NK-92 treated with Interleukin-12 subunit alpha and Interleukin-12 subunit beta, amount 100 ng/mL, for 24 hours (cell line): ENCODE data around the gene SULT1C2.
"Not testable (repeated sequence)": the region's sequence is repeated elsewhere in the genome, so short reads cannot be mapped to it uniquely, and the experiment has no call there.

Experiments used
- DNase-seq: peaks from one replicate; lab custom pipeline; 2025; lab: John Stamatoyannopoulos, UW

SULT1C2 gene

DNA sequence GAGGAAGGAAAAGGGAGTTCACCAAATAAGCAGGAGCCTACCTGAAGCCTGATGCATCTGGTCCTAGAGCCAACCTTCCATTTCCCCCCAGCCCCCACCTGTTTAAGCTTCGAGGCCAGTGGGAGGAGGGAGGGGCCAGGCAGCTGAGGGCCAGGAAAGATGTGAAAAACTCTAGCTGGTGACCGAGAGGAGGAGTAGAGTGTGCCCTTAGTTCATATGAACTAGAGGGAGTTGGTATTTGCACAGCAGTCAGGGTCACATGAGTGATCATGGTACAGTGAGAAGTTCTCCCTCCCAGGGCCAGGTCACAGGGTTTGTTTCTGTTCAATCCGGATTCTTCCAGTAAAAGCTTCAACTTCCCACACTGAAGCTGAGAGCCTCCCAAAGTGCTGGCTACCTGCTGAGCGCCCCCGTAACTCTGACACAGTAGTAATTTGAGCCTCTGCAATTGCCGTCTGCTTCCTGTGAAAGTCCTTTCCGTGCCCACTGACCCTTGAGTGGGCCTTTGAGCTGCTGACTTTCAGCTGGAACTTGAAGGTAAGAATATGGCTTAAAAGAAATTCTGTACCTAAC, at the start of gene SULT1C2:
SULT1C2 (plus strand) TSS at position 362 of the 573 bp plus-strand sequence. CDS start 4,773 bp downstream, outside the sequence.
- DNase-seq, result no peak

DNA sequence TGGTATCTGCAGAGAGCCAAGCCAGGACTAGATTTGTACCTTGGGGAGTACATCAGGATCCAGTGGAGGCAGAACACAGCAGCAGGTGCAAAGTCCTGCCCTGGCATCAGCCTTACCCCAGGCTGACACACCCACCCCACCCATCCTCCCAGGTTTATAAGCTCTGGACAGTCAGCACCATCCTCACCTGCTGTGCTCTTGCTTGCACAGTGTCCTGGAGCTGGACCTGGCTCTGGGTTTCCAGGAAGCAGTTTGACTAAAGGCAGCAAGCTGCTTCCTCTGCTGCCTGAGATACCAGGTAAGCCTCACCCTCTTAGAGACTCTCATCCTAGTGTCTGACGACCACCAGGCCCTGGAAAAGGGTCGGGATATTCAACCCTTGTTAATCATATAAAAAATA, 48.9 kb upstream of the SULT1C2 start, which contains the start of gene SULT1C3:
SULT1C3 (plus strand) TSS at position 183 of the 400 bp plus-strand sequence. CDS start 7,227 bp downstream, outside the sequence.
- no peak for DNase-seq

DNA sequence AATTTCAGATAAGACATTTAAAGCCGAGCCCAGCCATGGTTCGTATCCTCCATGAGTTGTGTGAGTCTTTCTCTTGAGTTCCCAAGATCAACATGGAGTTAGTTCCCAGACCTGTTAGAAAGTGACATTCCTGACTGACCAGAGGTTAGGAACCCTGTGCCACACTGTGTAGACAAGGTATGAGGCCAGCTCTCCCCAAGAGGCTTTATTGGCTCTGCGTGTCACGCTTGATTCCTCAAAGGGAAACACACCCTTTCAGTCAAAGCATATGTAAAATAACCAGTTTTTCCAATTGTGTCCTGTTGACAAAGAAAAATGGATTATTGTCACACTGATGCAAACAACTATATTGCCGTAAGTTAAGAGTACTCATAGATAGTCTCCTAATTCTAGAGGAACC, 47.7 kb upstream of the SULT1C2 start:
- no peak for DNase-seq

DNA sequence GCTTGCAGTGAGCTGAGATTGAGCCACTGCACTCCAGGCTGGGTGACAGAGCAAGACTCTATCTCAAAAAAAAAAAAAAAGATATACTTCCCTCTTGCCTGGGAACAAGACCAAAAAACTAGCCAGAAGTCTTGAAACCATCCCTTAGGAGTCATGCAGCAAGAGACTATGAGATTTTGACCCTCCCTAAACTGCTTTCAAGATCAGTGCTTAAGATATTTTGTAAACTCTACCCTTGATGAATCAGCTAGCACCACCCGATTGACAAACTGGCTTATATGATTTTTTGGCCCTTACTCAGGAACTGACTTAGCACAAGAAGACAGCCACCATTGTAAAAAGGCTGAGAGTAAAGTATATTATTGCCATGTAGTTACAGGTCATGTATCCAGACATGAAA, 45.1 kb upstream of the SULT1C2 start:
- no peak for DNase-seq

DNA sequence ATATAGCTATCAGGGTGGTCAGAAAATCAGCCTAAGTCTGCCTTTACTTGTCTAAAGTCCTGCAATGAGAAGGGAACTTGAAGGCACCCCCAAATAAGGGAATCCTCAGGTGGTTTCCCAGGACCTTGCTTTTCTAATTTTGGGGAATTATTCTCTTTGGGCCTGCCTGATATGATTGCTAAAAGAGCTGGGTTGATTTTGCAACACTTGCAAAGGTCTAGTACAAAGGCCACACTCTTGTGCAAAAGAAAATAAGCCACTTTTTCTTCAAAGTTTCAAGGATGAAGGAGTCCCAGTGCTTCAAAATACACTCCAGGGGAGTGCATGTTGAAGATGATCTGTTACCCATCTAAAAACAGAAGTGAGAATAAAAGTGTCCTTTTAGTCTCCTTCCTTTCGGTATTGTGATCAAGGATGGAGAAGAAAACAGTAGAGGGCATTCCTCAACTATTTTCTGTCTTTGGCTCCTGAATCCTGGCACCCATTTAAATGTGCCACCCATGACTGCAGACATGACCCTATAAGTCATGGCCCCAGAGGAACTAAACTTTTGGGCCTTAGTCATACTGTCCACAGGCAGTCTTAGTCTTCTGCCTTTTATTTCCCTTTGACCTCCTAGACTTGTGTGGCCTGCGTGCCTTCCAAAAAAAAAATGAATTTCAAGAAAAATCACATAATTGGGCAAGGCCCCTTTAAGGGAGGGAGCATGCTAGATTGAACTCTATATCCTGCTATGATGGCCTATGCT, 43.9 kb upstream of the SULT1C2 start:
- no peak for DNase-seq

DNA sequence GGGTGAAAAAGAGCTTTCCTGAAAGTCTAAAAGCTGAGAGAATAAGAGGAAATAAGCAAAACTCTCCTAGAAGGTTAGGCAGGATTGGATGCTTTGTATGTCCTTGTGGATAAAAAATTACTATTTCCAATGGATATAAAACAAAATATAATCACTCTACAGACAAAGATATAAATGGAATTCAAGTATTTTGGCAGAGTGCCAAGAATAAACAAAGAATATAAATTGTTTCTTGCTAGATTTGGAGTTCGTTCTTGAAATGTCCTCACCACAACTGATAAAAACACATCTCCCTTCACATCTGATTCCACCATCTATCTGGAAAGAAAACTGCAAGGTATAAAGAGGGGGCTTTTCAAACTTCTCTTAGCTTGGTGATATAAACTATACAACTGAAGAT, 35.6 kb upstream of the SULT1C2 start:
- no peak for DNase-seq

DNA sequence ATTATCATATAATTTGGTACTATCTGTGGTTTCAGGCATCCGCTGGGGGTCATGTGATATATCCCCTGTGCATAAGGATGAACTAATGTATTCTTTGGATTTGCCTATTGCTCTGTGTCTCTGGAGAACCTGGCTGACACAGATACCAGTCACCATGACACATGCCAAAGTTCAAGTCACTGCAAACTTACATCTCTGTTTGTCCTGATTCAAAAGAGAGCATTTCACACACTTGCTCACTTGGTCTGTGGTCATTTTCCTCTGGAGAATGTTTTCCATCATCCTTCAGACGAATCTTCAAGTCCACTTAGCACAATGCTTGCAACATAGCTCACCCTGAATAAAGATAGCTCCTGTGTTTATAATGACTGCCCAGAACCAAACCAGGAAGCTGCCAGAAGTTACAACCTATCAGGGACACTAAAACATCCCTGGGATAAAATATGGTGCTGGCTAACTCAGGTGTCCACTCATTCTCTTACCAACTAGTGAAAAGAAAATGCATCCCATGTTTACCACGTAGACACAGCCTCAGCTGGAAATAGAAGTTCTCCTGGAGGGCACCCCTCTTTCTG, 30.9 kb upstream of the SULT1C2 start:
- no peak for DNase-seq

DNA sequence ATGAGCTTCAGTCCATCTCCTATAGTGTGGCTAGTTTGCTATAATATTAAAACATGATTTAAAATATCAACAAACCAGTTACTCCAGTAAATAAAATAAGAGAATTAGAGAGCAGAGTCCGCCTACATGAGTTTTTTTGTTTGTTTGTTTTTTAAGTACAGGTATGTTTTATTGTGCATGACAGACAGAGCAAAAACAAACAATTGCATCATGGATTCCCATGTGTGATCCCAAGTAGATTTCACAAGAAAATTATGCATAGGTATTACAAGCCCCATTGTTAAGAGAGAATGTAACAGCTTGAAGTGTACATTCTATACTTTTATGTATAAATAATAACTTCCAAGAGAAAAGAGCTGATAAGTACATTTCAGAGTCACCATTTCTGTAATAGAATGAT, 27.9 kb upstream of the SULT1C2 start:
- no peak for DNase-seq

DNA sequence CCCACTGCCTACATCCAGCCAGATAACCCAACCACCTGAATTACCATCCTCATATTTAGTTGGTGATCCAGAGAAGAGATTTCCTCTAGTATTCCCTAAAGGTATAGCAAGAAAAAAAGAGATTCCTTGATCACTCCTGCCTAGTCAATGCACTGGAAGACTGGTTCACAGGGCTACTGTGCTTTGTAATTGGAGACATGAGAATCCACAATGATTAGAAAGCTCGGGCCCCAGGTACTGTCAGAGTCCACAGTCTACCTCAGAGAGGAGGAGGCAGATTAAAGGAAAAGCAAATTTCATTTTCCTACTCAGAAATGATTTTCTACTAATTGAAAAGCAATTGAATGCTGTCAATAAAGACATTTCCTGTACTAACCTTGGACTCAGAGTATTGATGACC, 26.7 kb upstream of the SULT1C2 start:
- DNase-seq, result no peak

DNA sequence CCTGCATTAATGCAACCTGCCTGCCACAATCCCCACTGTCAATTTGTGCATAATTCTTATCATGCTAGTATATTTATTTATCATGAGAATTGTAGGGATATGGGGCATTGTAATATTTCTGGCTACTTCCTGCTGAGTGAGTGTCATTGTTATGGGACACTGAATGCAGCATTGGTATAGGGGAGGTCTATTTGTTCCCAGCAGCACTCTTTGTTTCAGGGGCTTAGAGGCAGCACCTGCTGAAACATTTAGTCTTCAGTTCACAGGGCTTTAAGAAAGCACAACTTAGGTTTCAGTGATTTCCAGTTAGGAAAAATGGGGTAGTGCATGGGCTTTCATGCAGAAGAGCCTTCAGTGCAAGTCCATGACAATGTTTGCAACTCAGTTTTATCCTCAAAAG, 25.3 kb upstream of the SULT1C2 start:
- no peak for DNase-seq

DNA sequence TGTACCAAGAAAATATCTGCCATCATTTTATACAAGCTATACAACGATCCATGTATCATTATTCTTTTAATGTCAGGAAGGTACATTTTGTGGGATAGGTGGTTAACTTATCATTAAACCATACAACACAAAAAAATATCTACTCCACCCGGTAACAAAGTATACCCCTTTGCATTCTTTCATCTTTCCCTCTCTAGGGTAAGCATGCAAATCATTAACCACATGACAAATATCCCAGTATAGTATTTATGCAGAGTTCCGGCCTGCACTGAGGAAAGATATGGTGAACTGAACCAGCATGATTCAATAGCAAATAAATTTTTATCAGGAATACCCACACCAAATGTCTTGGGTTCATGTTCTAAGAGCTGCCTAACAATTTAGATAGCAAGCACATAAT, 22.5 kb upstream of the SULT1C2 start:
- no peak for DNase-seq

DNA sequence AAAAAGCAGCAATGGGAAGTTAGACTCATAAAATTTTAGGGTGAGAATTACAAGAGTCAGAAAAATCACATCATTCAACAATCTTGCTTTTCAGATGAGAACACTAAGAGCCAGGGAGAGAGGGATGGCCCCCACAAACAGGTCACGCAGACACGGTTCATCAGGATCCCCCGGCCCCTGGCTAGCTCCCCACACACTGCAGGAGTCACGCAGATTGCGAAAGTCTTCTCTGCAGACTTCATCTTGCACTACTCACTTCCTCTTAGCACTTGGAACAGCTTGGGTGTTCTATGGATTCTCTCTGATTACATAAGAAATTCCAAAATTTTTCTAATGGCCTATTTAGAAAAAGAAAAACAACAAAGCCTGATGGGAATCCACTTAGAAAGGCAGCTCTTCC, 21.6 kb upstream of the SULT1C2 start:
- no peak for DNase-seq

DNA sequence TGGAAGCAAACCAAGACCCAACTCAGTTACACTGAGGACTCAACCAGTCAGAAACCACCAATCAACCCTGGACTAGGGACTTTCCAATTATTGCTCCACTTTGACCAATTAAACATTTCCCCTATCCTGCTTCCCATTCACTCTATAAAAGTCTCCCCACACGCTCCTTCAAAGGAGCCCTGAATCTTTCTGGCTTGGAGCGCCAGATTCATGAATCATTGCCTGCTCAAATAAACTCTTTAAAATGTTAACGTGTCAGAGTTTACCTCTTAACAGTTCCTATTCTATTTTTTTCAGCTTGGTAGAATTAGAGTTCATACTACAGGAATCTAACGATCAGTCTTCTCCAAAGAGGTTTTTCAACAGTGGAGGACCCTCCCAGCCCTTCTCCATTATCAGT, 20.7 kb upstream of the SULT1C2 start:
- no peak for DNase-seq

DNA sequence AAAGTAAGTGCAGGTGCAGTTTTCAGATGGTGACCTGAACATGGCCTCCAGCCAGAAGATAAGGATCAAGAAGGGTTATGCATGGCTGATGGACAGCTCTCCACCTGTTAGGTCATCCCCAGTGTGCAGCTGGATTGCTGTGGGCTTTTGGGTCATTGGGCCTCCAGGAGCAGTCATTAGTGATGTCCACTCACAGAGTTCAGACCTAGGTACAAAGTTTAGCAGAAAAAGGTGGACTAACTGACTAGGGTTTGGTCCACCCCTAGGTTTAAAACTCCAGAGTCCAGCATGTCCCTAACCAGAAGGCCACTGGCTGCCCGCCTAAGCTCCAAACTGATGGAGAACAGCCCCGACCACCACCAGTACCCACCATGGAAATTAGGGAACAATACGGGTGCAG, 18.3 kb upstream of the SULT1C2 start:
- no peak for DNase-seq

DNA sequence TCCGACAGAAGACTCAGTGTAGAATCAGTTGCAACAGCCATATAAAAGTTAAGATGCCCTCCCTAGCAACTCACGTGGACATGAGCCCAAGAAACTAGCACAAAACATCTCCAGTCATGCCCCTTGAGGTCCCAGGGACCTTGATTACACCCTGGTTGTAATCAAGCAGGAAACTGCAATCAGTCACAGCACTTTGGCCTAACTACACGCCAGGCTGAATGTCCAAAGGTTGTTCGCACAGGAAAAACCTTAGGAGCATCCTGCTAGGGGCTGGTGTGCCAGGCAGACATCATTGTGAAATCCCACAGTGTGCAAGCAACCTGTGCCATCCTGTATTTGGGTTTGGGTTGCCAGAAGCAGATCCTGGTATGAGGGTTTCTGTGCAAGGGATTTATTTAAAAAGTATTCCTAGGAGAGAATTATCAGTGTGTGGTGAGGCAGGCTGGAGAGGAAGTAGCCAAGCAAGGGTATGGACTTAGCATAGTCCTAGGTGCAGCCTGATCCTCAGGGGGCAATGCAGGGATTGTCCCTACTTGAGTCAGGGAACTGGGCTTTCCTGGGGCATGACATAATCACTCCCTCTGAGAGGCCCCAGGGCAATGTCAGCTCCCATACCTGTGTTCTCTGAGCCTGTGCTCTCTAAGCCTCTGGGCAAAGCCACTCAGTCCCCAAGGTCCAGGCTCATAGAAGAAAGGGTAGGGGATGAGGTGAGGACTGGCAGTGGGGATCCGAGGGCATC, 17.8 kb upstream of the SULT1C2 start:
- DNase-seq, result no peak

DNA sequence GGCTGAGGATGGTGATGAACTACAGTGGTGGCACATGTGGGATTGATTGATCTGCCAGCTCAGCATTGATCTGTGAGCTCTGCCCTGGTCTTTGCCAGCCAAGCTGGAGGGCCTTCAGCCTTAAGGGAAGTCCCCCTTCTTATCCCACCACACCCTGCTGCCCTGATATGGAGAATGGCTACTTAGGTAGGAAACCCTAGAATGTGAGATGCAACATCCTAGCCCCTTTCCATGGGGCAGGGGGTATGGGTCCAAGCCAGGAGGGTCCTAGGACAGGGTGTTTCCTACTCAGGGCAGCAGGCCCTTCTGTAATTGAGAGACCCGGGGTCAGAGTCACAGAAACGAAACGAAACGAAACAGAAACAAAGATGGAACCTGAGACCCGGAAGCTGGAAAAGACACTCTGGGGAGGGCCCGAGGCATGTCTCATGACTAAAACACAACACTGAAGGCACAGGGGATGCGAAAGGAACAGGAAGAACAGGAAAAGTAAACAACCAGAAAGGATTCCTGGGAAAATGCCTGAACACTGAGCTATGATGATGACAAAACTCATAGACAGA, 16.9 kb upstream of the SULT1C2 start:
- DNase-seq, result no peak

DNA sequence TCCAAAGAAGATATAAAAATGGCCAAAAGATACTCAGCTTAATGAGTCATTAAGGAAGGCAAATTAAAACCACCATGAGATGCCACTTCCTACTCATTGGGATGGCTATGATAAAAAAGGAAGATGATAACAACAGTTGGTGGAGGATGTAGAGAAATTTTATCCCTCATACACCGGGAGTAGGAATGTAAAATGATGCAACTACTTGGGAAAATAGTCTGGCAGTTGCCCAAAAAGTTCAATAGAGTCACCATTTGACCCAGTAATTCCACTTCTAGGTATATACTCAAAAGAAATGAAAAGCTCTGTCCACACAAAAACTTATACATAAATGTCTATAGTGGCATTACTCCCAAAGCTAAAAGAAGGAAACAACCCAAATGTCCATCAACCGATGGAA, 10.1 kb upstream of the SULT1C2 start:
- no peak for DNase-seq

DNA sequence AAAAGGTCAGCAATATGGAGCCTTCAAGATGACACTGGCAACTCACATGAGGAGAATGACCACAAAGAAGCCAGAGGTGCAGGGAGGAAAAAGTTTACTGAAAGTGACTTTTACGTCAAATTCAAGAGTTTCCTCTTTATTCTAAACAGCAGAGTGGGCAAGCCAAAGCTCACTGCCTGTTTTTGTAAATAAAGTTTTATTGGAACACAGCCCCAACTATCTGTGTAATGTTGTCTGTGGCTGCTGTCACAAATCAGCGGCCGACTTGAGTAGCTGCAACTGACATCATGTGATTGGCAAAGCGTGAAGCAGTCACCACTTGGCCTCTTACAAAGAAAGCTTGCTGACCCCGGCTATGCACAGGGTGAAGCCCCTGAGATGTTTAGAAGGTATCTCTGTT, 9.2 kb upstream of the SULT1C2 start:
- no peak for DNase-seq

DNA sequence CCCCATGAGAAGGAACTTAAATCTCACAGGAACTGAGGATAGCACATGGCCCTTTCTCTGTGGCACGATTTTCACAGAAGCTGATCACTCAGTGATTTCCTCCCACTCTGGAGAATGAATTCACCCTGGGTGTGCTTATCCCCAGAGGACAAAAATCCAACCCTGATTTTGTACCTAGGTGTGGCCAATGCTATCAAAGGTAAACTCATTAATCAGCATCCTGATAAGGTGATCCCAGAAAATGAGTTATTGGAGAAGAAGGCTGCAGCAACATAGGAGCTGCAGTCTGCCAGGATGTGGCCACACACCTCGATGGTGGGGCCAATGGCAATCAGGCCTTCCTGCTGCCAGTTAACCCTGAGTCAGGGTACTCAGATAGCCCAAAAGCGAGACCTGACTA, 8.2 kb upstream of the SULT1C2 start:
- DNase-seq, result no peak

DNA sequence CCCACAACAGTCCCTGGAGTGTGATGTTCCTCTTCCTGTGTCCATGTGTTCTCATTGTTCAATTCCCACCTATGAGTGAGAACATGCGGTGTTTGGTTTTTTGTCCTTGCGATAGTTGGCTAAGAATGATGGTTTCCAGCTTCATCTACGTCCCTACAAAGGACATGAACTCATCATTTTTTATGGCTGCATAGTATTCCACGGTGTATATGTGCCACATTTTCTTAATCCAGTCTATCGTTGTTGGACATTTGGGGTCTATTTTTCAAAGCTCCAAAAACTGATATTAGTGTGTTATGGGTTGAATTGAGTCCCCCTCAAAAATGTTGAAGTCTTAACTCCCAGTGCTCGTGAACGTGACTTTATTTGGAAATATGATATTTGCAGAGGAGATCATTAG, 4.1 kb upstream of the SULT1C2 start:
- not testable (repeated sequence) for DNase-seq

DNA sequence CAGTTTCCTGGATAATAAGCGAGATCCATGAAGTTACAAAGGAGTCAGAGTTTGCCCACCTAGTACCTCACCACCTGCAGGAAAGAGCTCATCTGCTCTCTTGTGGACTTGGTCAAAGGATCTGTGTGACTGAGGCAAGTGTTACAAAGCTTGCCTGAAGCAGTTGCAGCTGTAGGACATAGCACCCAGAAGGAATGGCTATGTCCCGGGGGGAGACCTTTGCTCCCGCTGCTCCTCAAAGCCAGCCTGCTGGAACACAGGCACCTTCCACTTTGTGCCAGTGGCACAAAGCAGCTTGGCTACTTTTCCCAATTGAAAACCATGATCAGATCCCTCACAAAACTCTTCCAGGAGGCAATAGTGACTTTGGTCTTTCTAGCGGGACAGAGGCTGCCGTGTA, 3.1 kb upstream of the SULT1C2 start:
- DNase-seq, result no peak

DNA sequence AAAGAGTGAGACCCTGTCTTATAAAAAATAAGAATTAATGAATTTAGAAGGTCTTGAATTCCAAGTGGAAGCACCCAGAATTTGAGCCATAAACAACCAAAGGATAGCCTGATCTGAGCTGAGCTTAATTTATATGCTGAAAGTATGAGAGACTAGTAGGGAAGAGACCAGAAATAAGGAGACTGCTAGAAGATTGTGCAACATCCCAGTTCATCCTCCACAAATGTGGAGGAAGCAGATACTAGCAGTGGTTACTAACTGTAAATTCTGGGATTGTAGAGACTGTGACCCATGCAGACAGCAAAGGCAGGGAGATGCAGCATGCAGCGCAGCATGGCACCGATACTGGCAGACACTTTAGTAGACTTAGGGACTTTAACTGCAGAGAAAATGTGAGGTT, 1.5 kb upstream of the SULT1C2 start:
- no peak for DNase-seq

DNA sequence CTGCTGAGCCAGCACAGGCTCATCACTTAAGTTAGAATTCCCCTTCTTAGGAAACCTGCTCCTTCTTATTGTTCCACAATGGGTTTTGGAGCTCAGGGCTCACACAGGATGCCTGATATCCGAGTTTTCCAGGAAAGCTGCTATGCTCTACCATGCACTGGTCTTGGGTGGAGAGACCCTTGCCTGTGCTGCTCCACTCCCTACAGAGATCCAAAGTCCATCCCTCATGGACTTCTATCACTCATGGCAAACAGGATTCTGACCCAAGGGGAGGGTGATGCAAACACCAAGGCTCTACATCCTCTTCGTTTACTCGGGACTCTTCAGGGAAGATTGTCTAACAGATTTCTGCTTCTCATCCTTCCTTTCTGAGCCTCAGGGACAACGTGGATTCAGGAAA, 5.2 kb downstream of the SULT1C2 start:
- no peak for DNase-seq
